Lung (tissue), 16 donors: Measurements from ENCODE around the gene SMCP. TPM values are rescaled to one million over a fixed set of nuclear protein-coding genes. Genes with fewer than 3 reads are reported as not detected.

Source experiments
- ATAC-seq: fragments of 200-7000 bp; cut with Tn5 transposase; one replicate; pipeline ENCODE4 v1.9.1; 2020; ENCODE audit warnings: moderate number of reproducible peaks; ENCODE audit not compliant: insufficient read depth, low FRiP score
- DNase-seq, 3 donors: peaks; one replicate each; pipeline ENCODE4 v3.0.0-alpha.2; 2013 to 2017
- H3K27ac ChIP-seq, 2 donors: one replicate each; pipeline ENCODE4 v1.5.1; 2013; ENCODE audit warnings: mild to moderate bottlenecking in 2 of 2, moderate library complexity in 2 of 2, control low read depth in 1 of 2, inconsistent platforms in 1 of 2, low read depth in 1 of 2, low read length in 1 of 2
- H3K27me3 ChIP-seq, 3 donors: one replicate each; pipeline ENCODE4 v1.5.1; 2013; ENCODE audit warnings: low read length in 2 of 3; ENCODE audit not compliant: control insufficient read depth in 3 of 3, insufficient read depth in 3 of 3
- H3K36me3 ChIP-seq, 4 donors: one replicate each; pipeline ENCODE4 v1.5.1; 2013; ENCODE audit warnings: low read length in 4 of 4, mild to moderate bottlenecking in 1 of 4, moderate library complexity in 1 of 4; ENCODE audit not compliant: control insufficient read depth in 4 of 4, insufficient read depth in 4 of 4
- H3K4me1 ChIP-seq, 5 donors: one replicate each; pipeline ENCODE4 v1.5.1; 2013; ENCODE audit warnings: low read length in 5 of 5, mild to moderate bottlenecking in 2 of 5, moderate library complexity in 1 of 5; ENCODE audit not compliant: control insufficient read depth in 5 of 5, insufficient read depth in 5 of 5
- H3K4me3 ChIP-seq: one replicate; pipeline ENCODE4 v1.5.1; 2013; ENCODE audit warnings: mild to moderate bottlenecking, control low read depth, moderate library complexity
- H3K9ac ChIP-seq, 2 donors: one replicate each; pipeline ENCODE4 v1.5.1; 2013; ENCODE audit warnings: low read length in 2 of 2, control low read depth in 1 of 2; ENCODE audit not compliant: insufficient read depth in 1 of 2
- H3K9me3 ChIP-seq, 4 donors: one replicate each; pipeline ENCODE4 v1.5.1; 2013; ENCODE audit warnings: low read length in 3 of 4, mild to moderate bottlenecking in 1 of 4, moderate library complexity in 1 of 4; ENCODE audit not compliant: control insufficient read depth in 4 of 4, insufficient read depth in 3 of 4
- CTCF ChIP-seq: IDR thresholded peaks from 2 replicates; pipeline ENCODE4 v1.5.1; 2012; ENCODE audit warnings: mild to moderate bottlenecking; ENCODE audit errors: control extremely low read depth, extremely low read depth
- WGBS, 2 donors: extraction: QIAGEN DNeasy Blood & Tissue Kit; methylation state at CpG; one replicate each; pipeline ENCODE4 v1.1.7; 2013; 5-methylcytosine and 5-hydroxymethylcytosine counted together
- long read RNA-seq, 5 donors: transcript quantifications; one replicate each; lab custom pipeline, GENCODE V29; 2026
- polyA plus RNA-seq, 2 donors: library from polyadenylated mRNA; stranded (reverse); fragments of 200-250 nt; gene quantifications; one replicate each; pipeline ENCODE4 v1.2.1, GENCODE V29; 2013
- total RNA-seq, 2 donors: library from RNA; depleted of rRNA in 1 of 2; stranded (reverse); fragments of >200 nt in 1 of 2; gene quantifications; one replicate each; pipeline ENCODE4 v1.2.1, GENCODE V29; 2014 to 2021
- donor health status: control.
- donor health status: control.
- donor health status: Bipolar disorder and iron deficiency.
- donor health status: healthy.
- donor health status: DM: yes; HTN: yes; CAD: no.

Gene SMCP, protein sequence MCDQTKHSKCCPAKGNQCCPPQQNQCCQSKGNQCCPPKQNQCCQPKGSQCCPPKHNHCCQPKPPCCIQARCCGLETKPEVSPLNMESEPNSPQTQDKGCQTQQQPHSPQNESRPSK
- total RNA-seq (not detected), polyA plus RNA-seq (not detected)
- long read RNA-seq, donor 1, result 0 reads
- long read RNA-seq, donor 2, result 0 reads
- long read RNA-seq, donor 3, result 0 reads
- long read RNA-seq, donor 4, result 0 reads
- long read RNA-seq, donor 5, result 0 reads

- ATAC-seq (no peak), DNase-seq (no peak)
- WGBS, 2 donors, result 0 to 13% methylated on average over 1 of the region's 1 CpG
- Histone ChIP-seq H3K4me3 (no peak within 1 kb of the TSS), H3K27me3 (no peaks in the 10 kb centered on the region), H3K9me3 (peaks cover 0 to 6% (median 2%) of the 10 kb centered on the region in 4 donors), H3K4me1 (no peaks in the 10 kb centered on the region), H3K36me3 (no peaks in the 10 kb centered on the region), H3K9ac (no peak within 1 kb of the TSS), H3K27ac (no peak within 1 kb of the TSS)
- TF ChIP-seq CTCF, result no peak
Observed at GRCh38 chr1:152878042-152878441, at the start of gene SMCP. TSS of gene SMCP (plus strand) at chr1:152878322. CDS start at chr1:152884423, 6,101 bp downstream.

DNA sequence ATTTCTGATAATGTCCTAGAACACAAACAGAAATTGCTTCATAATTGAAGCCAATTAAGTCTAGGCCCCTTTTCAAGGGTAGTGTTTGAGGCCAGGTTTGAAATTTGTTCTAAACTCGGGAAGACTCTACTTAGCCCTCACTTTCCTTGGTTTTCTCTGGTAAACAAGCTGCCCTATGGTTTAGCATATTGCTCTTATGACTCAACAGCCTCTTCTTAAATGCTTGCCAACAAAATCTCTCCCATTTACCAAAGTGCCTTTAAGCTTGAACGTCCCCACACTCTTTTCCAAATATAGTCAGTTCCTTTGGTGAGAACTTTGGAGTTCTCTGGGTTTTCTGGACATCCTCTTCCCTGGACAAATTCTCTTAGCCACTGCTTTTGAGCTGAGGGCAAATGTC, 41.3 kb upstream of the SMCP start:
- Histone ChIP-seq H3K4me3 (no peak overlapping the region), H3K27ac (no peak overlapping the region), H3K9me3 (peaks cover 0 to 2% (median 0%) of the 10 kb centered on the region in 4 donors), H3K36me3 (no peaks in the 10 kb centered on the region), H3K9ac (no peak overlapping the region), H3K4me1 (no peaks in the 10 kb centered on the region), H3K27me3 (no peaks in the 10 kb centered on the region)
- ATAC-seq (no peak), DNase-seq (no peak)
- WGBS, 2 donors, result 61 to 77% methylated on average over 2 of the region's 2 CpGs
- no peak for TF ChIP-seq CTCF

- no peak within 1 kb of the TSS for H3K9ac ChIP-seq
- H3K9me3 ChIP-seq, result peaks cover 0 to 3% (median 0%) of the 10 kb centered on the region in 4 donors
- no peaks in the 10 kb centered on the region for H3K4me1 ChIP-seq
- H3K36me3 ChIP-seq, result no peaks in the 10 kb centered on the region
- ATAC-seq (no peak), DNase-seq (no peak)
- no peak within 1 kb of the TSS for H3K4me3 ChIP-seq
- H3K27ac ChIP-seq, result no peak within 1 kb of the TSS
- TF ChIP-seq CTCF, result no peak
- no peaks in the 10 kb centered on the region for H3K27me3 ChIP-seq
- 74 to 94% methylated on average over 3 of the region's 3 CpGs for WGBS, 2 donors
Observed at GRCh38 chr1:152842556-152842955, 35.6 kb upstream of the SMCP start, which contains the start of gene LCE6A. TSS of gene LCE6A (plus strand) at chr1:152842856. CDS start at chr1:152843521, 665 bp downstream.
